ENCODE data around the gene CGB1.

DNA sequence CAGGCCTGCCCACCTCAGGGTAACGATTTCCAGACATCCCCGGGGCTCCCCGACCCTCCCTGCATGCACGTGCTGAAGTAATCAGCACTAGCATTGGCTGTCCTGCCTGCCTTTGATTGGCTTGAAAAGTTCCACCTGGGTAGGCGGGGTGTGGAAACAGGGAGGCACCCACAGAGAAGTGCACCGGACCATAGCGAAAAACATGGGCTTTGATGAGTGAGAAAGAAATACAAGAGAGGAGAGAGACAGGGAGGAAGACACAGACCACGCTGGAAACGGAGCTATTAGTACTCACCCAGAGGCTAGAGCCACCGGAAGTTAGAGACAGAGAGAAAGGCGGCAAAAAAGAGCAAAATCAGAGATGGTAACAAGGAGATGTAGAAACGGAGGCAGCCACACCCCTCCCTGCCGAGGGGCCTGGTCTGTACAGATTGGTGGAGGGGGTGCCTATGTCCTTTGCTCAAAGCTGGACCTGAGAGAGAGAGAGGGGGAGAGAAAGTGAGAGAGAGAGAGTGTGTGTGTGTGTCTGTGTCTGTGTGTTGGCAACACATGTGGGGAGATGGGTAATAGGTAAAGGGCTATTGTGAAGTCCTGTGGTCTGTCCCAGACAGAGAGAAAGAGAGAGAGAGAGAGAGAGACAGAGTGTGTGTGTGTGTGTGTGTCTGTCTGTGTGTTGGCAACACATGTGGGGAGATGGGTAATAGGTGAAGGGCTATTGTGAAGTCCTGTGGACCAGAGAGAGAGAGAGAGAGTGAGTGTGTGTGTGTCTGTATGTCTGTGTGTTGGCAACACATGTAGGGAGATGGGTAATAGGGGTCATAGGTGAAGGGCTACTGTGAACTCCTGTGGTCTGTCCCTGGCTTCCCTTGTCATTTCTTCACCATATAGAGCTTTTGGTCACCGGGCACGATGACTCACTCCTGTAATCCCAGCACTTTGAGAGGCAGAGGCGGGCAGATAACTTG is 15.5 kb downstream of the CGB1 start:
- no peak for TF ChIP-seq PRPF4 (IDR thresholded peaks at IDR 0.05; ENCODE audit: low read depth, low read length, poor library complexity, severe bottlenecking)
- TF ChIP-seq PHF5A (CRISPR knock-in tag; IDR thresholded peaks at IDR 0.05; ENCODE audit: low read depth, unreplicated experiment): no peak
- TF ChIP-seq NFRKB (IDR thresholded peaks at IDR 0.05): no peak
- TF ChIP-seq MTA3 (CRISPR knock-in tag; IDR thresholded peaks at IDR 0.05): no peak
- TF ChIP-seq, protein P1, sequence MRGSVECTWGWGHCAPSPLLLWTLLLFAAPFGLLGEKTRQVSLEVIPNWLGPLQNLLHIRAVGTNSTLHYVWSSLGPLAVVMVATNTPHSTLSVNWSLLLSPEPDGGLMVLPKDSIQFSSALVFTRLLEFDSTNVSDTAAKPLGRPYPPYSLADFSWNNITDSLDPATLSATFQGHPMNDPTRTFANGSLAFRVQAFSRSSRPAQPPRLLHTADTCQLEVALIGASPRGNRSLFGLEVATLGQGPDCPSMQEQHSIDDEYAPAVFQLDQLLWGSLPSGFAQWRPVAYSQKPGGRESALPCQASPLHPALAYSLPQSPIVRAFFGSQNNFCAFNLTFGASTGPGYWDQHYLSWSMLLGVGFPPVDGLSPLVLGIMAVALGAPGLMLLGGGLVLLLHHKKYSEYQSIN (CRISPR knock-in tag; IDR thresholded peaks at IDR 0.05; ENCODE audit: borderline replicate concordance): no peak
- TF ChIP-seq KDM5B (CRISPR knock-in tag; IDR thresholded peaks at IDR 0.05; ENCODE audit: borderline replicate concordance): no peak
- no peak for TF ChIP-seq CHD2 (IDR thresholded peaks at IDR 0.05; ENCODE audit: low read depth, low read length)
- no peak for TF ChIP-seq PAX8 (CRISPR knock-in tag; IDR thresholded peaks at IDR 0.05; ENCODE audit: borderline replicate concordance)
- TF ChIP-seq, protein P2, sequence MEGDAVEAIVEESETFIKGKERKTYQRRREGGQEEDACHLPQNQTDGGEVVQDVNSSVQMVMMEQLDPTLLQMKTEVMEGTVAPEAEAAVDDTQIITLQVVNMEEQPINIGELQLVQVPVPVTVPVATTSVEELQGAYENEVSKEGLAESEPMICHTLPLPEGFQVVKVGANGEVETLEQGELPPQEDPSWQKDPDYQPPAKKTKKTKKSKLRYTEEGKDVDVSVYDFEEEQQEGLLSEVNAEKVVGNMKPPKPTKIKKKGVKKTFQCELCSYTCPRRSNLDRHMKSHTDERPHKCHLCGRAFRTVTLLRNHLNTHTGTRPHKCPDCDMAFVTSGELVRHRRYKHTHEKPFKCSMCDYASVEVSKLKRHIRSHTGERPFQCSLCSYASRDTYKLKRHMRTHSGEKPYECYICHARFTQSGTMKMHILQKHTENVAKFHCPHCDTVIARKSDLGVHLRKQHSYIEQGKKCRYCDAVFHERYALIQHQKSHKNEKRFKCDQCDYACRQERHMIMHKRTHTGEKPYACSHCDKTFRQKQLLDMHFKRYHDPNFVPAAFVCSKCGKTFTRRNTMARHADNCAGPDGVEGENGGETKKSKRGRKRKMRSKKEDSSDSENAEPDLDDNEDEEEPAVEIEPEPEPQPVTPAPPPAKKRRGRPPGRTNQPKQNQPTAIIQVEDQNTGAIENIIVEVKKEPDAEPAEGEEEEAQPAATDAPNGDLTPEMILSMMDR (CRISPR knock-in tag; IDR thresholded peaks at IDR 0.05): no peak
- TF ChIP-seq FOXK2 (IDR thresholded peaks at IDR 0.05): no peak
- TF ChIP-seq RFX3 (CRISPR knock-in tag; IDR thresholded peaks at IDR 0.05): no peak
